Endothelial cell of umbilical vein (primary cell): ENCODE measurements around the gene SNAPIN.

ENCODE experiments used
- POLR2A ChIP-seq: IDR thresholded peaks from 2 replicates; pipeline ENCODE4 v1.6.1; 2012; ENCODE audit warnings: low read depth, mild to moderate bottlenecking, control low read depth, low read length
- POLR2AphosphoS5 ChIP-seq: IDR thresholded peaks from 2 replicates; pipeline ENCODE4 v1.6.1; 2012; ENCODE audit warnings: low read depth, mild to moderate bottlenecking, control low read depth, low read length, moderate library complexity; ENCODE audit not compliant: insufficient read depth
- TF ChIP-seq, protein P1 (sequence below), 2 donors: IDR thresholded peaks; 1 replicate in 1 of 2; 2 replicates in 1 of 2; pipeline ENCODE4 v1.5.1; 2011; ENCODE audit warnings: low read length in 2 of 2, mild to moderate bottlenecking in 2 of 2, moderate library complexity in 2 of 2, control low read depth in 1 of 2, inconsistent platforms in 1 of 2, low read depth in 1 of 2; ENCODE audit not compliant: insufficient read depth in 1 of 2; ENCODE audit errors: extremely low read depth in 1 of 2
- TF ChIP-seq, protein P2 (sequence below): IDR thresholded peaks from 2 replicates; pipeline ENCODE4 v1.6.1; 2011; ENCODE audit not compliant: insufficient read depth, insufficient read length

DNA sequence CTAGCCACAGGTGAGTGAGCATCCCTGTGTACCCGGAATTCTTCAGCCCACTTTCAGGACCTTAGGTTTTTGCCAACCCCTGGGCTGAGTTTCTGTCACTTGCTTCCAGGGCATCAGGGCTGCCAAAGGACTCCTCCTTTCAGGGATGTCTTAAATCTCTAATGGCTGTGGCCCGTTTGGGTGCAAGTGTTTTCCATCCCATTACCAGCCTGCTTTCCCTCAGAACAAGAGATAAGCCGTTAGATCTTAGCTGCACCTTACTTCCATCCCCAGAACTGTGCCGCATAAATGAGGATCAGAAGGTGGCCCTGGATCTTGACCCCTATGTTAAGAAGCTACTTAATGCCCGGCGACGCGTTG, 652 bp downstream of the SNAPIN start:
- TF ChIP-seq POLR2A (no peak), POLR2AphosphoS5 (no peak)
- TF ChIP-seq, protein P1, sequence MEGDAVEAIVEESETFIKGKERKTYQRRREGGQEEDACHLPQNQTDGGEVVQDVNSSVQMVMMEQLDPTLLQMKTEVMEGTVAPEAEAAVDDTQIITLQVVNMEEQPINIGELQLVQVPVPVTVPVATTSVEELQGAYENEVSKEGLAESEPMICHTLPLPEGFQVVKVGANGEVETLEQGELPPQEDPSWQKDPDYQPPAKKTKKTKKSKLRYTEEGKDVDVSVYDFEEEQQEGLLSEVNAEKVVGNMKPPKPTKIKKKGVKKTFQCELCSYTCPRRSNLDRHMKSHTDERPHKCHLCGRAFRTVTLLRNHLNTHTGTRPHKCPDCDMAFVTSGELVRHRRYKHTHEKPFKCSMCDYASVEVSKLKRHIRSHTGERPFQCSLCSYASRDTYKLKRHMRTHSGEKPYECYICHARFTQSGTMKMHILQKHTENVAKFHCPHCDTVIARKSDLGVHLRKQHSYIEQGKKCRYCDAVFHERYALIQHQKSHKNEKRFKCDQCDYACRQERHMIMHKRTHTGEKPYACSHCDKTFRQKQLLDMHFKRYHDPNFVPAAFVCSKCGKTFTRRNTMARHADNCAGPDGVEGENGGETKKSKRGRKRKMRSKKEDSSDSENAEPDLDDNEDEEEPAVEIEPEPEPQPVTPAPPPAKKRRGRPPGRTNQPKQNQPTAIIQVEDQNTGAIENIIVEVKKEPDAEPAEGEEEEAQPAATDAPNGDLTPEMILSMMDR (IDR thresholded peaks at IDR 0.05; ENCODE audit: extremely low read depth in 1 of 2, insufficient read depth in 1 of 2, low read depth in 1 of 2, low read length in 2 of 2), result no peak
- TF ChIP-seq, protein P2, sequence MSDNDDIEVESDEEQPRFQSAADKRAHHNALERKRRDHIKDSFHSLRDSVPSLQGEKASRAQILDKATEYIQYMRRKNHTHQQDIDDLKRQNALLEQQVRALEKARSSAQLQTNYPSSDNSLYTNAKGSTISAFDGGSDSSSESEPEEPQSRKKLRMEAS, result no peak
